A673 (cell line): ENCODE measurements around the gene TFB2M.

Experiments used
- EZH2 ChIP-seq: fragments of 200-600 bp; sonication (generic); IDR thresholded peaks from 2 replicates; pipeline ENCODE4 v1.6.1; 2017; ENCODE audit warnings: borderline replicate concordance, low read depth, mild to moderate bottlenecking, mixed read lengths, antibody characterized with exemption, low read length; ENCODE audit not compliant: poor library complexity, severe bottlenecking
- TF ChIP-seq, protein P1 (sequence below): fragments of 300-800, 200-600 bp; sonication (generic); conservative IDR thresholded peaks from 2 replicates; pipeline ENCODE4 v1.5.1; 2017; ENCODE audit warnings: low read depth, mild to moderate bottlenecking, antibody characterized with exemption, low read length, moderate library complexity, mixed read lengths

DNA sequence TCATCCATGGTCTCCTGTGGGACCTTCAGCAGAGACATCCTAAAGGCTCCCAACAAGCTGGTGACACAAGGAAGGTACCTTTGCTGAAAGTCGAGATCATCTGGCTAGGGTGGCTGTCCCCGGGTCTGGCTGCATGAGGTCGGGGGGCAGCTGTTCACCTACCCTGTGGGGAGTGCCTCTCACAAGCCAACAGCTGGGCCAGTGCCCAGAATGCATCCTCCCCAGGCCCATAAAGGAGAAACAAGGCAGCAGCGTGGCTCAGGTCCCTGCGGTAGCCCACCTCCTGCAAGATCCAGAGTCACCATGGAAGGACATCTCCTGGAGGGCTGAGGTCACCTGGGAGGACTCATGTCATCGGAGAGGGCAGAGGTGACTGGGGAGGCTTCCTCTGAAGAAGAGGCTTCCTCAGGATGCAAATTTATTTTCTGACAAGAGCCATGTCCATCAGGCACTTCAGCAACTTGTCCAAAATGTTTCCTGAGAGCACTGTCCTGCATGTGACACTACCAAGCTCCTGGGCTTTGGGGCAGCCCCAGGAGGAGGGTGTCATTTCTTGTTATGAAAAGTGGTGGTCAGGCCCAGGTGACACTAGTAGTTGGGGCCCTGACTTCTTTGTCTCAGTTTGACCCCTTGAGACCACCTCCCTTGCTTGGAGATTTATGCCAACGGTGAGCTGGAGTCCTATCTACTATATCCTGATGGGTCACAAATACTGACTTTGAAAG lies 52.3 kb downstream of the TFB2M start:
- TF ChIP-seq, protein P1, sequence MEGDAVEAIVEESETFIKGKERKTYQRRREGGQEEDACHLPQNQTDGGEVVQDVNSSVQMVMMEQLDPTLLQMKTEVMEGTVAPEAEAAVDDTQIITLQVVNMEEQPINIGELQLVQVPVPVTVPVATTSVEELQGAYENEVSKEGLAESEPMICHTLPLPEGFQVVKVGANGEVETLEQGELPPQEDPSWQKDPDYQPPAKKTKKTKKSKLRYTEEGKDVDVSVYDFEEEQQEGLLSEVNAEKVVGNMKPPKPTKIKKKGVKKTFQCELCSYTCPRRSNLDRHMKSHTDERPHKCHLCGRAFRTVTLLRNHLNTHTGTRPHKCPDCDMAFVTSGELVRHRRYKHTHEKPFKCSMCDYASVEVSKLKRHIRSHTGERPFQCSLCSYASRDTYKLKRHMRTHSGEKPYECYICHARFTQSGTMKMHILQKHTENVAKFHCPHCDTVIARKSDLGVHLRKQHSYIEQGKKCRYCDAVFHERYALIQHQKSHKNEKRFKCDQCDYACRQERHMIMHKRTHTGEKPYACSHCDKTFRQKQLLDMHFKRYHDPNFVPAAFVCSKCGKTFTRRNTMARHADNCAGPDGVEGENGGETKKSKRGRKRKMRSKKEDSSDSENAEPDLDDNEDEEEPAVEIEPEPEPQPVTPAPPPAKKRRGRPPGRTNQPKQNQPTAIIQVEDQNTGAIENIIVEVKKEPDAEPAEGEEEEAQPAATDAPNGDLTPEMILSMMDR, result no peak
- TF ChIP-seq EZH2, result no peak
